Choroid plexus epithelial cell (primary cell): Measurements from ENCODE around the gene PODXL2.
A peak's percentile ranks its signal among the peaks of the same experiment; 100 is the strongest.

Experiments used
- DNase-seq: peaks from one replicate; pipeline ENCODE4 v3.0.0-alpha.2; 2010; ENCODE audit warnings: low read depth
- H3K4me3 ChIP-seq: 2 replicates; pipeline ENCODE4 v1.5.1; 2011; ENCODE audit warnings: low read depth, mild to moderate bottlenecking, control low read depth, low read length, moderate library complexity
- CTCF ChIP-seq: conservative IDR thresholded peaks from 2 replicates; pipeline ENCODE4 v1.5.1; 2011; ENCODE audit warnings: low read depth, mild to moderate bottlenecking, control low read depth, inconsistent platforms, low read length, moderate library complexity

The PODXL2 gene

GRCh38 chr3:127622772-127623576 is 6.0 kb upstream of the PODXL2 start:
- H3K4me3 ChIP-seq = no peak overlapping the region
- TF ChIP-seq CTCF = no peak
- no peak for DNase-seq

- H3K4me3 ChIP-seq = no peak overlapping the region
- no peak for TF ChIP-seq CTCF
- no peak for DNase-seq
Measured at GRCh38 chr3:127624063-127624462, 4.9 kb upstream of the PODXL2 start.

DNA sequence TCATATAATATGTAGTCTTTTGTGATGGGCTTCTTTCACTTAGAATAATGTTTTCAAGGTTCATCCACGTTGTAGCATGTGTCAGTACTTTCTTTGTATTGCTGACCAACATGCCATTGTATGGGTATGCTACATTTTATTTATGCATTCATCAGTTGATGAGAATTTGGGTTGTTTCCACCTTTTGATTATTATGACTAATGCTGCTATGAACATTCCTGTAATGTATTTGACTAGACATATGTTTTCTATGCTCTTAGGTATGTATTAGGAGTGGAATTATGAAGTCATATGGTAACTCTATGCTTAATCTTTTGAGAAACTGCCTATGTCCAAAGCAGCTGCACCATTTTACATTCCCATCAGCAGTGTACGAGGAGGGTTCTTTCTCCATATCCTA is 3.2 kb upstream of the PODXL2 start:
- no peak for TF ChIP-seq CTCF
- DNase-seq = no peak
- H3K4me3 ChIP-seq = no peak overlapping the region

GRCh38 chr3:127628426-127628787 is 578 bp upstream of the PODXL2 start:
- no peak for TF ChIP-seq CTCF
- H3K4me3 ChIP-seq = no peak overlapping the region
- DNase-seq = no peak

- TF ChIP-seq CTCF = no peak
- peak overlapping the region; percentile 43 for H3K4me3 ChIP-seq
- DNase-seq = no peak
Measured at GRCh38 chr3:127629467-127630403, 750 bp downstream of the PODXL2 start.

DNA sequence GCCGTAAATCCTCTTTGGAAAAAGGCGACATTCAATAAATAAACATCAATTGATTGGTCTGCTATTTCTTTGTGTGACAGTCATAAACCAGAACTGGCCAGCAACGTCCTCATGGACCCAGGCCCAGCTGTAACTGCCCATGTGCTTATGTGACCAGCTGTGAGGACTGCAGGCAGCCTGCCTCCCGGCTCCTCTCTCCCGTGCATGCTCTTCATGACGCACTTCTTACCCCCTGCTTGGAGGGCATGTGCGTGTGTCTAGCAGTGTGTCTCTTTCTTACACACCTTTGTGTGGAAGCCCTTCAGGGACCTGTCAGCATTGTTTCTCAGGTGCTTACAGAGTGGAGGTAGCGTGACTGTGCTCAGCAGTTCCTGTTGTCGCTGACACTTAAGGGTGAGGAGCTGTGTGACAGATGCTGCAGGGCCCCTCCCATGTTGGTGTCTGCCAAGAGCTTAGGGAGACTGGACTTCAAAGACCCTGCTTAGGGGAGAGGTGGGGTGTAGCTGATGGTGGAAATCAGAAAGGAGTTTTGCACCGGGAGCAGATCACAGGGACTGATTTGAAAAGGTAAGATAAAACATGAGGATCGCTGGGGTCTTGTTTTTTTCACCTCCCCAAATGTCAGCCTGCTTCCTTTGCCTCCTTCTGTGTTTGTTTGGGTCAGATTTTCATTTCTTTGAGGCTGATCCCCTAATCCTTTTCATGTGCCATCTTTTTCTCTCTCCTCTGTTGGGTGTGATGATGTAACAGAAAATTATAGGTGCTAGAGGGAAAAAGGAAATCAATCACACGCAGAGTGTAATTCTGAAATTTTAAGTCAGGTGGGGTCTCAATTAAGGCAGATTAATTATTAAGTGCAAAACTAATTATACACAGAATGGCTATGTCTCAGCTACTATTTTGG is 2.1 kb downstream of the PODXL2 start:
- no peak for TF ChIP-seq CTCF
- DNase-seq = no peak
- H3K4me3 ChIP-seq = no peak overlapping the region
